Ishikawa (cell line): Measurements from ENCODE around the gene PDE4D.

Experiments
- CEBPB ChIP-seq: IDR thresholded peaks from 2 replicates; pipeline ENCODE4 v1.6.1; 2012
- CREB1 ChIP-seq: IDR thresholded peaks from 2 replicates; pipeline ENCODE4 v1.6.1; 2012; ENCODE audit warnings: low read depth
- EGR1 ChIP-seq: IDR thresholded peaks from 2 replicates; pipeline ENCODE4 v1.6.1; 2012
- EP300 ChIP-seq: IDR thresholded peaks from 2 replicates; pipeline ENCODE4 v1.6.1; 2012; ENCODE audit warnings: borderline replicate concordance
- FOXM1 ChIP-seq: IDR thresholded peaks from 2 replicates; pipeline ENCODE4 v1.6.1; 2012; ENCODE audit warnings: low read depth, borderline replicate concordance
- NFIC ChIP-seq: IDR thresholded peaks from 2 replicates; pipeline ENCODE4 v1.6.1; 2012
- RAD21 ChIP-seq: IDR thresholded peaks from 2 replicates; pipeline ENCODE4 v1.6.1; 2012; ENCODE audit warnings: low read depth
- TAF1 ChIP-seq: IDR thresholded peaks from 2 replicates; pipeline ENCODE4 v1.6.1; 2012; ENCODE audit warnings: low read depth, mild to moderate bottlenecking
- TCF12 ChIP-seq: IDR thresholded peaks from 2 replicates; pipeline ENCODE4 v1.6.1; 2012; ENCODE audit warnings: low read depth
- TEAD4 ChIP-seq: IDR thresholded peaks from 2 replicates; pipeline ENCODE4 v1.6.1; 2012
- YY1 ChIP-seq: IDR thresholded peaks from 2 replicates; pipeline ENCODE4 v1.6.1; 2012; ENCODE audit warnings: low read depth
- ZBTB7A ChIP-seq: IDR thresholded peaks from 2 replicates; pipeline ENCODE4 v1.6.1; 2012; ENCODE audit warnings: low read depth
- TF ChIP-seq, protein P1 (sequence below): IDR thresholded peaks from 2 replicates; pipeline ENCODE4 v1.6.1; 2012
- TF ChIP-seq, protein P2 (sequence below): IDR thresholded peaks from 2 replicates; pipeline ENCODE4 v1.6.1; 2012
- TF ChIP-seq, protein P3 (sequence below): IDR thresholded peaks from 2 replicates; pipeline ENCODE4 v1.6.1; 2012; ENCODE audit warnings: low read depth, mild to moderate bottlenecking

The PDE4D gene

DNA sequence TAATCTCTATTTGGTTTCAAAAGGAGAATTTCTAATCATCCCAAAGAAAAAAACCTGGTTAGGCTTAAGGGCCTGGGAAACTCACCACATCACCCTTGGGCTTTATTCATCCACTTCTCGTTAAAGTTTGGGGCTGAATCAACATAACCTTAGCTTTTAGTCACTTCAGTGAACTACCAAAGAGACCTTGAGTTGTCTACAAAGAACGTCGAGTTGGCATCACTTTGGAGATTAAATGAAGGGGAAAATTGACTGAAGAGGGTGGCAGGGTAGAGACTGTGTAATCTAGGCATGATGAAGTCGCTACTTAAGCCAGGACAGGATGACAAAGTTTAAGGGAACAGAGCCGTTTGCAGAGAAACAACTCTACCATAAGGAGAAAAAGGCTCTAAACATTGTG, 969.2 kb downstream of the PDE4D start:
- TF ChIP-seq, protein P1, sequence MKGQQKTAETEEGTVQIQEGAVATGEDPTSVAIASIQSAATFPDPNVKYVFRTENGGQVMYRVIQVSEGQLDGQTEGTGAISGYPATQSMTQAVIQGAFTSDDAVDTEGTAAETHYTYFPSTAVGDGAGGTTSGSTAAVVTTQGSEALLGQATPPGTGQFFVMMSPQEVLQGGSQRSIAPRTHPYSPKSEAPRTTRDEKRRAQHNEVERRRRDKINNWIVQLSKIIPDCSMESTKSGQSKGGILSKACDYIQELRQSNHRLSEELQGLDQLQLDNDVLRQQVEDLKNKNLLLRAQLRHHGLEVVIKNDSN, result no peak
- no peak for TF ChIP-seq CEBPB
- no peak for TF ChIP-seq CREB1
- TF ChIP-seq EGR1, result no peak
- TF ChIP-seq EP300, result no peak
- no peak for TF ChIP-seq NFIC

DNA sequence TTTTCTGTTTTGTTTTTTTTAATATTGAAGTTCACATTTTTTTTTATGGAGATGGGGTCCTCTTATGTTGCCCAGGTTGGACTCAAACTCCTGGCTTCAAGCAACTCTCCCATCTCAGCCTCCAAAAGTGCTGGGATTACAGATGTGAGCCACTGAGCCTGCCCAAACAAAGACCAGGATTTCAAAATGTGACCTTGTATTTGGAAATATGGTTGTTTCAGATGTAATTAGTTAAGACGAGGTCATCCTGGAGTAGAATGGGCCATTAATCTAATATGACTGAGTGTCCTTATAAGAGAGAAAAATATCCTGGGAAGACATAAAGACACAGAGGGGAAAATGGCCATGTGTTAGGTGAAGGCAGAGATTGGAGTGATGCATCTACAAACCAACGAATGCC, 970.2 kb downstream of the PDE4D start:
- TF ChIP-seq EGR1 (no peak), NFIC (no peak), CREB1 (no peak), TAF1 (no peak), FOXM1 (no peak), EP300 (no peak), TCF12 (no peak), RAD21 (no peak), TEAD4 (no peak), YY1 (no peak)
- TF ChIP-seq, protein P2, sequence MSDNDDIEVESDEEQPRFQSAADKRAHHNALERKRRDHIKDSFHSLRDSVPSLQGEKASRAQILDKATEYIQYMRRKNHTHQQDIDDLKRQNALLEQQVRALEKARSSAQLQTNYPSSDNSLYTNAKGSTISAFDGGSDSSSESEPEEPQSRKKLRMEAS, result no peak
- TF ChIP-seq, protein P1, result no peak
- TF ChIP-seq, protein P3, sequence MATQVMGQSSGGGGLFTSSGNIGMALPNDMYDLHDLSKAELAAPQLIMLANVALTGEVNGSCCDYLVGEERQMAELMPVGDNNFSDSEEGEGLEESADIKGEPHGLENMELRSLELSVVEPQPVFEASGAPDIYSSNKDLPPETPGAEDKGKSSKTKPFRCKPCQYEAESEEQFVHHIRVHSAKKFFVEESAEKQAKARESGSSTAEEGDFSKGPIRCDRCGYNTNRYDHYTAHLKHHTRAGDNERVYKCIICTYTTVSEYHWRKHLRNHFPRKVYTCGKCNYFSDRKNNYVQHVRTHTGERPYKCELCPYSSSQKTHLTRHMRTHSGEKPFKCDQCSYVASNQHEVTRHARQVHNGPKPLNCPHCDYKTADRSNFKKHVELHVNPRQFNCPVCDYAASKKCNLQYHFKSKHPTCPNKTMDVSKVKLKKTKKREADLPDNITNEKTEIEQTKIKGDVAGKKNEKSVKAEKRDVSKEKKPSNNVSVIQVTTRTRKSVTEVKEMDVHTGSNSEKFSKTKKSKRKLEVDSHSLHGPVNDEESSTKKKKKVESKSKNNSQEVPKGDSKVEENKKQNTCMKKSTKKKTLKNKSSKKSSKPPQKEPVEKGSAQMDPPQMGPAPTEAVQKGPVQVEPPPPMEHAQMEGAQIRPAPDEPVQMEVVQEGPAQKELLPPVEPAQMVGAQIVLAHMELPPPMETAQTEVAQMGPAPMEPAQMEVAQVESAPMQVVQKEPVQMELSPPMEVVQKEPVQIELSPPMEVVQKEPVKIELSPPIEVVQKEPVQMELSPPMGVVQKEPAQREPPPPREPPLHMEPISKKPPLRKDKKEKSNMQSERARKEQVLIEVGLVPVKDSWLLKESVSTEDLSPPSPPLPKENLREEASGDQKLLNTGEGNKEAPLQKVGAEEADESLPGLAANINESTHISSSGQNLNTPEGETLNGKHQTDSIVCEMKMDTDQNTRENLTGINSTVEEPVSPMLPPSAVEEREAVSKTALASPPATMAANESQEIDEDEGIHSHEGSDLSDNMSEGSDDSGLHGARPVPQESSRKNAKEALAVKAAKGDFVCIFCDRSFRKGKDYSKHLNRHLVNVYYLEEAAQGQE, result no peak

DNA sequence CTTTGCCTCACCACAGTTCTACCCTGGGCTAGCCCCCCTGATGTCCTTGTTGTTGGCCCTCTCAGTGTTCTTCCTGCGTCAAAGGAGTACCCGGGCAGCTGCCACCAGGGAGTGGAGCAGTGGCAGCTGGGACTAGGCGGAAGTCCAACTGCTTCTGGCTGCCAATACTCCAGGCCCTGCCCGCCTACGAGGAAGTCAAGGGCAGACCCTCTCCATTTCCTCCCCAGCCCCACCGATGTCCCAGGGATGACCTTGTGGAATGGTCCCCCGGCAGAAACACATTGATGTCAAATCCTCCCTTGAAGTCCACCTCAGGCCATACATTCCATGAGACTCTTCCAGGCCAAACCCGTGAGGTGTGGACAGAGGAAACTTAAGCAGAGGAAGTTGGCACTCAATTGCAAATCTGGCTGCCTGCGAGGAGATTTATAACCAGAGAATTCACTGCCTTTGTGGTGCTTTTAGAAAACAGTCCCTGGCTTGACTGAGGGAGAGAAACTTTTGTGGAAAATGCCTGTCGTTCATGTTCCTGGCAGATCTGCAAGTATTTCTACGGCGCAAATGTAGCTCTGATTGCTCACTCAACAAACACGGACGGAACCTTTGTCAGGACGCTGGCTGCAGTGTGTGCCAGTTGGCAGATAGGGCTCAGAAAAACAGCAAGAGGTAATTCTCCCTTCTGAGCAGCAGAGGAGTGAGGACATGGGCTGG, 970.9 kb downstream of the PDE4D start:
- TF ChIP-seq CREB1 (no peak), YY1 (no peak), TEAD4 (no peak), TCF12 (no peak), TAF1 (no peak), EP300 (no peak), EGR1 (no peak), ZBTB7A (no peak), NFIC (no peak), FOXM1 (no peak), RAD21 (no peak), CEBPB (no peak)
- TF ChIP-seq, protein P3, result no peak
- TF ChIP-seq, protein P2, result no peak
- TF ChIP-seq, protein P1, result no peak

DNA sequence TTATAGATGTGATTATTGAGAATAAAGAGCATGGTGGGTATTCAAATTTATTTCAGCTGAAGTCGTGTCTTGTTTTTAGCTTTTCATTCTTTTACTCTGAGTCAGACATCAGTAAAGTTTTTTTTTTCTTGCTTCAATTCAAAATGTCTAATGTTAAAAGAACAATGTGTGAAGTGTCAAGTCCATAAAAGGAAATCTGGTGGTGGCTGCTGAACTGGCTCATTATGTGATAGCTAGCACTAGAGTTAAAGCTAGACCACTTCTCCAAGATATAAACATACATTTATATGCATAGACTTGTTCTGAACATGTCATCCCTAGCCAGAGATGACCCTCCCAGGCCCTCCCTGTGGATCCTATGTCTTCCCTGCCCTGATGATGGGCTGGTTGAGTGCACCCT, 972.4 kb downstream of the PDE4D start:
- TF ChIP-seq, protein P3, result no peak
- TF ChIP-seq TAF1, result no peak
- TF ChIP-seq NFIC, result no peak
- TF ChIP-seq RAD21, result no peak
- no peak for TF ChIP-seq CEBPB
- no peak for TF ChIP-seq EGR1
- TF ChIP-seq, protein P1, result no peak
- TF ChIP-seq FOXM1, result no peak
- TF ChIP-seq YY1, result no peak
- no peak for TF ChIP-seq TCF12
- TF ChIP-seq EP300, result no peak
- no peak for TF ChIP-seq ZBTB7A
